Mesothelial cell of epicardium (in vitro differentiated cells): ENCODE data around the gene TNFAIP8L2. TPM values are rescaled to one million over a fixed set of nuclear protein-coding genes. Genes with fewer than 3 reads are reported as not detected.

Source experiments
- DNase-seq, 2 experiments: peaks; one replicate each; pipeline ENCODE4 v3.0.0; 2021; ENCODE audit warnings: low spot score in 2 of 2; ENCODE audit not compliant: unreplicated experiment in 2 of 2
- H3K27ac Mint-ChIP-seq: 2 replicates; pipeline ENCODE4 v1.8.0; 2021; ENCODE audit warnings: mixed read lengths
- H3K27me3 Mint-ChIP-seq: 2 replicates; pipeline ENCODE4 v1.8.0; 2021; ENCODE audit warnings: low read depth, mixed read lengths
- H3K36me3 Mint-ChIP-seq: 2 replicates; pipeline ENCODE4 v1.8.0; 2021; ENCODE audit warnings: mixed read lengths
- H3K4me1 Mint-ChIP-seq: 2 replicates; pipeline ENCODE4 v1.8.0; 2021; ENCODE audit warnings: mixed read lengths
- H3K4me3 Mint-ChIP-seq: 2 replicates; pipeline ENCODE4 v1.8.0; 2021; ENCODE audit warnings: mild to moderate bottlenecking, moderate library complexity, mixed read lengths
- H3K9me3 Mint-ChIP-seq: 2 replicates; pipeline ENCODE4 v1.8.0; 2021; ENCODE audit warnings: mixed read lengths
- CTCF ChIP-seq: fragments of 200-600 bp; sonication (generic); IDR thresholded peaks from one replicate; pipeline ENCODE4 v1.5.0; 2021; ENCODE audit warnings: antibody characterized with exemption; ENCODE audit not compliant: unreplicated experiment
- total RNA-seq: library from RNA; stranded (reverse); gene quantifications from 3 replicates; pipeline ENCODE4 v1.2.1, GENCODE V29; 2021

TNFAIP8L2 gene
- total RNA-seq: not detected in 3 replicates

DNA sequence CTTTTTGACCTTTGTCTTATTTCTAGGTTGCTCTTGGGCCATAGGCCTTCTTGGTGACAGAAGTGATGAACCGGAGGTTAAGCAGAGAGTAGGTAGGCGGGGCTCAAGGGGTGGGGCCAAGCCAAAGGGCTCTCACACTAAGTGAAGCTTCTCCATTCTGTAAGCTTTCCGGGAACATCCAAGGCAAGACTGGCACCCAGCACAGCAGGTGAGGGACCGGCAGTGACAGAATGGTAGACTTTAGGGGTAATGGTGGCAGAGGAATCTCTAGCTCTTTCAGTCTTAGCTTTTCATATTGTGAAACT, at the start of gene TNFAIP8L2:
TSS of gene TNFAIP8L2 (plus strand) at position 135 of the 305 bp plus-strand sequence. CDS start 2,049 bp downstream, outside the sequence.
- DNase-seq: no peak
- Mint-ChIP-seq H3K27me3 (no peaks in the 10 kb centered on the region), H3K36me3 (peaks cover 21% of the 10 kb centered on the region), H3K27ac (no peak within 1 kb of the TSS), H3K4me3 (no peak within 1 kb of the TSS), H3K4me1 (no peaks in the 10 kb centered on the region), H3K9me3 (no peaks in the 10 kb centered on the region)
- no peak for TF ChIP-seq CTCF

- no peak overlapping the region for H3K27ac Mint-ChIP-seq
- no peak for DNase-seq
- no peak overlapping the region for H3K4me3 Mint-ChIP-seq
- H3K4me1 Mint-ChIP-seq: peaks cover 5% of the 10 kb centered on the region
- H3K27me3 Mint-ChIP-seq: no peaks in the 10 kb centered on the region
- no peaks in the 10 kb centered on the region for H3K9me3 Mint-ChIP-seq
- H3K36me3 Mint-ChIP-seq: peaks cover 4% of the 10 kb centered on the region
- no peak for TF ChIP-seq CTCF
These were observed 49.6 kb upstream of the TNFAIP8L2 start for GRCh38 chr1:151106894-151107293.

GRCh38 chr1:151108331-151108730, 48.1 kb upstream of the TNFAIP8L2 start:
- Mint-ChIP-seq H3K4me1 (peaks cover 5% of the 10 kb centered on the region), H3K27me3 (no peaks in the 10 kb centered on the region), H3K9me3 (no peaks in the 10 kb centered on the region), H3K36me3 (peaks cover 4% of the 10 kb centered on the region), H3K27ac (no peak overlapping the region), H3K4me3 (no peak overlapping the region)
- no peak for TF ChIP-seq CTCF
- no peak for DNase-seq

DNA sequence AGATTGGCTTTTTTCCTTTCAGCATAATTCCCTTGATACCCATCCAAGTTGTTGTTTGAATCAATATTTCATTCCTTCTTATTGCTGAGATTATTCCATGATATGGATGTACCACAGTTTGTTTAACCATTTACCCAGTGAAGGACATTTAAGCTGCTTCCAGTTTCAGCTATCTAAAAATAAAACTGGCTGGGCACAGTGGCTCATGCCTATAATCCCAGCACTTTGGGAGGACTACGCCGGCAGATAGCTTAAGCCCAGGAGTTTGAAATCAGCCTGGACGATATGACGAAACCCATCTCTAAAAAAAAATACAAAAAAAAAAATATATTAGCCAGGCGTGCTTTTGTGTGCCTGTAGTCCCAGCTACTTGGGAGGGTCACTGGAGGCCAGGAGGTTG, 42.6 kb upstream of the TNFAIP8L2 start:
- DNase-seq: no peak
- TF ChIP-seq CTCF: no peak
- no peaks in the 10 kb centered on the region for H3K4me1 Mint-ChIP-seq
- H3K4me3 Mint-ChIP-seq: no peak overlapping the region
- H3K9me3 Mint-ChIP-seq: no peaks in the 10 kb centered on the region
- H3K27ac Mint-ChIP-seq: no peak overlapping the region
- H3K27me3 Mint-ChIP-seq: no peaks in the 10 kb centered on the region
- peaks cover 5% of the 10 kb centered on the region for H3K36me3 Mint-ChIP-seq

GRCh38 chr1:151124763-151125403, 31.6 kb upstream of the TNFAIP8L2 start:
- no peak for DNase-seq
- Mint-ChIP-seq H3K4me1 (no peaks in the 10 kb centered on the region), H3K36me3 (peaks cover 7% of the 10 kb centered on the region), H3K27ac (no peak overlapping the region), H3K9me3 (no peaks in the 10 kb centered on the region), H3K4me3 (no peak overlapping the region), H3K27me3 (no peaks in the 10 kb centered on the region)
- no peak for TF ChIP-seq CTCF

DNA sequence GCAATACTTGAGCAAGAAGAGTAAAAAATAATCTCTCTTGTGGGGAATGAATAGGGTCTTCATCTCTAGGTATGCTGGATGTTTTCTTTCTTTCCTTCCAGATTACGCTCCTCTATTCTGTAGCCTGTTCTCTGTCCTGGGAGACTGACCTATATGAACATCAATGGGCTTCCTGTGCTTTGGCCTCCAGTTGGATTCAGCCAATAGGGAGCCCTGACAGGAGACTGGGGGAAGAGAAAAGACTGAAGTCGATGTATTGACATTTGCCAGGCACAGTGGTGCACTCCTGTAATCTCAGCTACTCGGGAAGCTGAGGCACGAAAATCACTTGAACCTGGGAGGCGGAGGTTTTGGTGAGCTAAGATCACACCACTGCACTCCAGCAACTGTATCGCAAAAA, 27.6 kb upstream of the TNFAIP8L2 start:
- H3K4me1 Mint-ChIP-seq: peaks cover 10% of the 10 kb centered on the region
- peaks cover 21% of the 10 kb centered on the region for H3K27me3 Mint-ChIP-seq
- no peak overlapping the region for H3K4me3 Mint-ChIP-seq
- no peaks in the 10 kb centered on the region for H3K9me3 Mint-ChIP-seq
- no peak for DNase-seq
- no peak overlapping the region for H3K27ac Mint-ChIP-seq
- no peaks in the 10 kb centered on the region for H3K36me3 Mint-ChIP-seq
- TF ChIP-seq CTCF: no peak
